IMR-90 (cell line): Measurements from ENCODE around the gene MGAT5. TPM values are rescaled to one million over a fixed set of nuclear protein-coding genes. Genes with fewer than 3 reads are reported as not detected.
A peak's percentile ranks its signal among the peaks of the same experiment; 100 is the strongest.

Experiments used
- ATAC-seq: fragments of 200-7000 bp; cut with Tn5 transposase; 2 replicates; pipeline ENCODE4 v1.9.1; 2020; ENCODE audit warnings: low read depth, mild to moderate bottlenecking, moderate library complexity
- BruUV-seq: library from RNA; stranded (reverse); fragments of 400-500 nt; replicated peaks from 2 replicates; lab custom pipeline; 2021; lab: Mats Ljungman, UMichigan
- CTCF ChIA-PET: fragments of 300-600 bp; formaldehyde crosslinking; extraction: SDS; loops from one replicate; lab custom pipeline; 2021; ENCODE audit warnings: antibody characterized with exemption; lab: Yijun Ruan, JAX
- POLR2A ChIA-PET: fragments of 300-600 bp; sonication (Branson Sonifier 250); formaldehyde crosslinking; loops from one replicate; lab custom pipeline; 2022; ENCODE audit warnings: antibody characterized with exemption; ENCODE audit not compliant: unreplicated experiment; lab: Charles Lee
- DNase-seq: peaks from one replicate; pipeline ENCODE4 v3.0.0; 2013
- H2AFZ ChIP-seq: replicated peaks from 2 replicates; pipeline ENCODE3; 2013; ENCODE audit warnings: low read length, mild to moderate bottlenecking; ENCODE audit not compliant: poor library complexity
- H2AK5ac ChIP-seq: 2 replicates; pipeline ENCODE4 v1.6.1; 2013; ENCODE audit warnings: low read depth, low read length, inconsistent platforms
- H2AK9ac ChIP-seq: replicated peaks from 2 replicates; pipeline ENCODE3; 2013; ENCODE audit warnings: mild to moderate bottlenecking, low read depth, low read length, moderate library complexity; ENCODE audit not compliant: poor library complexity
- H2BK120ac ChIP-seq: 2 replicates; pipeline ENCODE4 v1.6.1; 2013; ENCODE audit warnings: low read depth, low read length, inconsistent platforms
- H2BK15ac ChIP-seq: 3 replicates; pipeline ENCODE4 v1.6.1; 2013; ENCODE audit warnings: low read depth, low read length, inconsistent platforms
- H2BK20ac ChIP-seq: 2 replicates; pipeline ENCODE4 v1.6.1; 2013; ENCODE audit warnings: low read depth, mild to moderate bottlenecking, inconsistent platforms, low read length, moderate library complexity
- H2BK5ac ChIP-seq: 2 replicates; pipeline ENCODE4 v1.6.1; 2013; ENCODE audit warnings: mild to moderate bottlenecking, low read depth, low read length, inconsistent platforms; ENCODE audit not compliant: poor library complexity, severe bottlenecking
- H3K14ac ChIP-seq: replicated peaks from 2 replicates; pipeline ENCODE4 v1.6.1; 2013; ENCODE audit warnings: low read depth, low read length, inconsistent platforms
- H3K18ac ChIP-seq: 2 replicates; pipeline ENCODE4 v1.6.1; 2013; ENCODE audit warnings: low read depth, low read length, control low read depth
- H3K23ac ChIP-seq: 2 replicates; pipeline ENCODE4 v1.6.1; 2013; ENCODE audit warnings: low read depth, low read length, inconsistent platforms
- H3K27ac ChIP-seq: 2 replicates; pipeline ENCODE4 v1.5.1; 2013; ENCODE audit warnings: mild to moderate bottlenecking, control low read depth, low read length; ENCODE audit not compliant: insufficient read depth
- H3K27me3 ChIP-seq: 2 replicates; pipeline ENCODE4 v1.6.1; 2013; ENCODE audit warnings: low read length; ENCODE audit not compliant: control insufficient read depth, insufficient read depth
- H3K36me3 ChIP-seq: 2 replicates; pipeline ENCODE4 v1.6.1; 2013; ENCODE audit warnings: low read length, mixed read lengths; ENCODE audit not compliant: control insufficient read depth, insufficient read depth
- H3K4ac ChIP-seq: 2 replicates; pipeline ENCODE4 v1.6.1; 2013; ENCODE audit warnings: low read depth, low read length, inconsistent platforms
- H3K4me1 ChIP-seq: 2 replicates; pipeline ENCODE4 v1.6.1; 2013; ENCODE audit warnings: low read length, mixed read lengths; ENCODE audit not compliant: control insufficient read depth, insufficient read depth
- H3K4me2 ChIP-seq: 2 replicates; pipeline ENCODE4 v1.6.1; 2013; ENCODE audit warnings: low read depth, mild to moderate bottlenecking, control low read depth, low read length, moderate library complexity
- H3K4me3 ChIP-seq: 2 replicates; pipeline ENCODE4 v1.5.1; 2013; ENCODE audit warnings: low read depth, mild to moderate bottlenecking, control low read depth, low read length, moderate library complexity; ENCODE audit not compliant: insufficient read depth
- H3K56ac ChIP-seq: 2 replicates; pipeline ENCODE4 v1.6.1; 2013; ENCODE audit warnings: low read length, inconsistent platforms; ENCODE audit not compliant: insufficient read depth; ENCODE audit errors: extremely low read depth
- H3K79me1 ChIP-seq, 2 experiments: 2 replicates each; pipeline ENCODE4 v1.6.1; 2013; ENCODE audit warnings: low read length in 2 of 2, inconsistent platforms in 1 of 2, low read depth in 1 of 2
- H3K9ac ChIP-seq: 2 replicates; pipeline ENCODE4 v1.6.1; 2013; ENCODE audit warnings: low read depth, low read length, control low read depth
- H3K9me1 ChIP-seq: 2 replicates; pipeline ENCODE4 v1.6.1; 2013; ENCODE audit warnings: low read length, inconsistent platforms; ENCODE audit not compliant: insufficient read depth
- H3K9me3 ChIP-seq: 2 replicates; pipeline ENCODE4 v1.6.1; 2013; ENCODE audit warnings: low read length; ENCODE audit not compliant: control insufficient read depth, insufficient read depth
- H4K20me1 ChIP-seq: 2 replicates; pipeline ENCODE4 v1.6.1; 2013; ENCODE audit warnings: low read length, inconsistent platforms; ENCODE audit not compliant: insufficient read depth
- H4K5ac ChIP-seq: 2 replicates; pipeline ENCODE4 v1.6.1; 2013; ENCODE audit warnings: mild to moderate bottlenecking, low read depth, low read length, control low read depth
- H4K8ac ChIP-seq, 2 experiments: 2 replicates each; pipeline ENCODE4 v1.6.1; 2013; ENCODE audit warnings: low read depth in 2 of 2, low read length in 2 of 2, control low read depth in 1 of 2, inconsistent platforms in 1 of 2
- H4K91ac ChIP-seq: 2 replicates; pipeline ENCODE4 v1.6.1; 2013; ENCODE audit warnings: low read depth, low read length, inconsistent platforms; ENCODE audit not compliant: insufficient read depth
- BHLHE40 ChIP-seq: fragments of 150-350 bp; IDR thresholded peaks from 2 replicates; pipeline ENCODE4 v1.6.1; 2016; ENCODE audit warnings: mild to moderate bottlenecking, low read depth, low read length
- CEBPB ChIP-seq: IDR thresholded peaks from 2 replicates; pipeline ENCODE4 v1.6.1; 2012; ENCODE audit warnings: low read depth, low read length, improper control_type of control experiment
- CHD1 ChIP-seq: IDR thresholded peaks from 2 replicates; pipeline ENCODE4 v1.6.1; 2012; ENCODE audit warnings: low read depth, low read length, improper control_type of control experiment
- MAFK ChIP-seq: IDR thresholded peaks from 2 replicates; pipeline ENCODE4 v1.6.1; 2012; ENCODE audit warnings: low read depth, low read length, improper control_type of control experiment
- MAZ ChIP-seq: IDR thresholded peaks from 2 replicates; pipeline ENCODE4 v1.6.1; 2012; ENCODE audit warnings: low read depth, mild to moderate bottlenecking, low read length, improper control_type of control experiment, moderate library complexity, borderline replicate concordance
- MXI1 ChIP-seq: IDR thresholded peaks from 2 replicates; pipeline ENCODE4 v1.6.1; 2012; ENCODE audit warnings: low read depth, mild to moderate bottlenecking, low read length, moderate library complexity, borderline replicate concordance
- NFE2L2 ChIP-seq: fragments of 150-350 bp; IDR thresholded peaks from 2 replicates; pipeline ENCODE4 v1.6.1; 2016; ENCODE audit warnings: low read depth, mild to moderate bottlenecking, low read length
- POLR2A ChIP-seq: IDR thresholded peaks from 2 replicates; pipeline ENCODE4 v1.6.1; 2012; ENCODE audit warnings: mild to moderate bottlenecking, low read depth, low read length
- RAD21 ChIP-seq: IDR thresholded peaks from 2 replicates; pipeline ENCODE4 v1.6.1; 2012; ENCODE audit warnings: low read length, improper control_type of control experiment
- RCOR1 ChIP-seq: IDR thresholded peaks from 2 replicates; pipeline ENCODE4 v1.6.1; 2012; ENCODE audit warnings: mild to moderate bottlenecking, low read length, improper control_type of control experiment; ENCODE audit not compliant: insufficient replicate concordance
- RFX5 ChIP-seq: IDR thresholded peaks from 2 replicates; pipeline ENCODE4 v1.8.0; 2012; ENCODE audit warnings: low read depth, mild to moderate bottlenecking, low read length, moderate library complexity
- SMC3 ChIP-seq: fragments of 150-350 bp; IDR thresholded peaks from 2 replicates; pipeline ENCODE4 v1.6.1; 2016; ENCODE audit warnings: low read depth, mild to moderate bottlenecking, antibody characterized with exemption, low read length, moderate library complexity
- USF2 ChIP-seq: fragments of 150-350 bp; IDR thresholded peaks from 2 replicates; pipeline ENCODE4 v1.6.1; 2017; ENCODE audit warnings: mild to moderate bottlenecking, antibody characterized with exemption, low read length, low read depth
- WGBS, 2 experiments: methylation state at CpG; one replicate each; pipeline versions ENCODE4 v1.1.5 to v1.1.7; 2013; ENCODE audit warnings: missing lambda C conversion rate in 2 of 2; ENCODE audit not compliant: insufficient read length in 1 of 2; ENCODE audit errors: extremely low coverage in 2 of 2; 5-methylcytosine and 5-hydroxymethylcytosine counted together
- dilution Hi-C: fragments of 300-500 bp; cut with HindIII; formaldehyde crosslinking; loops from one replicate; pipeline ENCODE4 v1.14.3; 2018; ENCODE audit warnings: low sequenced_read_pairs; ENCODE audit not compliant: unreplicated experiment
- in situ Hi-C: fragments of 300-500 bp; cut with MboI; formaldehyde crosslinking; loops from 3 replicates; pipeline ENCODE4 v1.14.3; 2019; ENCODE audit warnings: low sequenced_read_pairs, inconsistent platforms, mixed read lengths
- intact Hi-C: fragments of 100-400 bp; cut with micrococcal nuclease; formaldehyde crosslinking; loops from 2 replicates; pipeline ENCODE4 v1.10.0; 2022
- polyA plus RNA-seq, 3 experiments: library from polyadenylated mRNA; depleted of rRNA; stranded (reverse); fragments of >200 nt; gene quantifications; 2 replicates each; pipeline ENCODE4 v1.2.3, GENCODE V29; 2012; ENCODE audit warnings: low replicate concordance in 1 of 3
- total RNA-seq: library from RNA; depleted of rRNA; stranded (reverse); fragments of >200 nt; gene quantifications from 2 replicates; pipeline ENCODE4 v1.2.3, GENCODE V29; 2012

MGAT5 gene
- total and polyA plus RNA-seq, 2 of the 4 experiments (the other 2 are of a cell fraction): 22.9 to 59.9 TPM

- H3K79me1 ChIP-seq: peaks cover 0 to 35% of the 10 kb centered on the region in 2 experiments; a peak in 3 of 4 replicates
- no TSS peak for BruUV-seq
- peaks cover 13% of the 10 kb centered on the region for H3K36me3 ChIP-seq
- H3K9me1 ChIP-seq: peaks cover 5% of the 10 kb centered on the region; the same call in 1 of the 2 replicates
- TF ChIP-seq BHLHE40 (no peak), POLR2A (no peak), MAFK (no peak), CHD1 (no peak), CEBPB (no peak), MXI1 (no peak), USF2 (no peak), NFE2L2 (no peak), SMC3 (no peak), RFX5 (no peak), RCOR1 (no peak), RAD21 (no peak), MAZ (no peak)
- H3K18ac ChIP-seq: no peak overlapping the region
- H4K20me1 ChIP-seq: no peaks in the 10 kb centered on the region; the same call in 1 of the 2 replicates
- H3K14ac ChIP-seq: no peak overlapping the region
- H2BK20ac ChIP-seq: no peak overlapping the region
- CTCF ChIA-PET: no interaction called here
- no peak overlapping the region for H2BK120ac ChIP-seq
- H3K4me1 ChIP-seq: peaks cover 13% of the 10 kb centered on the region
- H2BK15ac ChIP-seq: no peak overlapping the region
- WGBS, 2 experiments: no CpG with 5 or more reads among the region's 1 CpG
- no peak overlapping the region for H3K23ac ChIP-seq
- H4K5ac ChIP-seq: no peak overlapping the region
- H4K91ac ChIP-seq: no peak overlapping the region
- H3K4me3 ChIP-seq: no peak overlapping the region
- no peak overlapping the region for H2AK9ac ChIP-seq
- H2AFZ ChIP-seq: no peak overlapping the region
- dilution Hi-C loops (no loop called here), in situ Hi-C loops (loop anchor here (25.0 kb wide), 1 partner anchor 529 kb away; no protein-coding TSS in a partner anchor), intact Hi-C loops (no loop called here)
- no peak overlapping the region for H4K8ac ChIP-seq
- no peak overlapping the region for H3K4me2 ChIP-seq
- POLR2A ChIA-PET: no interaction called here
- no peaks in the 10 kb centered on the region for H3K9me3 ChIP-seq
- no peak overlapping the region for H2AK5ac ChIP-seq
- DNase-seq (no peak), ATAC-seq (no peak)
- H2BK5ac ChIP-seq: no peak overlapping the region
- no peak overlapping the region for H3K9ac ChIP-seq
- no peak overlapping the region for H3K27ac ChIP-seq
- H3K56ac ChIP-seq: no peak overlapping the region
- 0 out of 2 replicates have a peak overlapping the region, but pooled peaks have one; percentile 13 for H3K4ac ChIP-seq
- H3K27me3 ChIP-seq: no peaks in the 10 kb centered on the region
These were observed 162.8 kb downstream of the MGAT5 start for GRCh38 chr2:134416637-134417036.
